ENCODE results near the gene FN3K. TPM values are rescaled to one million over a fixed set of nuclear protein-coding genes. Genes with fewer than 3 reads are reported as not detected.

Gene FN3K
- total and polyA plus RNA-seq, 2 of the 13 experiments (the other 11 are each of a cell fraction or from before 2014, with no cell fraction given) = 3.5 to 12.2 TPM

- TF ChIP-seq, protein P1, sequence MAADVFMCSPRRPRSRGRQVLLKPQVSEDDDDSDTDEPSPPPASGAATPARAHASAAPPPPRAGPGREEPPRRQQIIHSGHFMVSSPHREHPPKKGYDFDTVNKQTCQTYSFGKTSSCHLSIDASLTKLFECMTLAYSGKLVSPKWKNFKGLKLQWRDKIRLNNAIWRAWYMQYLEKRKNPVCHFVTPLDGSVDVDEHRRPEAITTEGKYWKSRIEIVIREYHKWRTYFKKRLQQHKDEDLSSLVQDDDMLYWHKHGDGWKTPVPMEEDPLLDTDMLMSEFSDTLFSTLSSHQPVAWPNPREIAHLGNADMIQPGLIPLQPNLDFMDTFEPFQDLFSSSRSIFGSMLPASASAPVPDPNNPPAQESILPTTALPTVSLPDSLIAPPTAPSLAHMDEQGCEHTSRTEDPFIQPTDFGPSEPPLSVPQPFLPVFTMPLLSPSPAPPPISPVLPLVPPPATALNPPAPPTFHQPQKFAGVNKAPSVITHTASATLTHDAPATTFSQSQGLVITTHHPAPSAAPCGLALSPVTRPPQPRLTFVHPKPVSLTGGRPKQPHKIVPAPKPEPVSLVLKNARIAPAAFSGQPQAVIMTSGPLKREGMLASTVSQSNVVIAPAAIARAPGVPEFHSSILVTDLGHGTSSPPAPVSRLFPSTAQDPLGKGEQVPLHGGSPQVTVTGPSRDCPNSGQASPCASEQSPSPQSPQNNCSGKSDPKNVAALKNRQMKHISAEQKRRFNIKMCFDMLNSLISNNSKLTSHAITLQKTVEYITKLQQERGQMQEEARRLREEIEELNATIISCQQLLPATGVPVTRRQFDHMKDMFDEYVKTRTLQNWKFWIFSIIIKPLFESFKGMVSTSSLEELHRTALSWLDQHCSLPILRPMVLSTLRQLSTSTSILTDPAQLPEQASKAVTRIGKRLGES (CRISPR knock-in tag; IDR thresholded peaks at IDR 0.05; ENCODE audit: borderline replicate concordance) = peak; percentile 57; the same call in 1 of the 2 replicates
- no peak for TF ChIP-seq MAFG (CRISPR knock-in tag; IDR thresholded peaks at IDR 0.05)
- TF ChIP-seq CHD2 (IDR thresholded peaks at IDR 0.05; ENCODE audit: low read depth, low read length) = peak; percentile 45; the same call in 1 of the 2 replicates
- 0 out of 2 replicates have a peak, but pooled peaks have one; percentile 66 for TF ChIP-seq KLF9 (CRISPR knock-in tag; IDR thresholded peaks at IDR 0.05; ENCODE audit: low read depth)
- peak; percentile 81; the same call in 2 of the 3 replicates for TF ChIP-seq MXI1 (IDR thresholded peaks at IDR 0.05; ENCODE audit: borderline replicate concordance, low read depth, low read length)
- 0 out of 2 replicates have a peak, but pooled peaks have one; percentile 17 for TF ChIP-seq NFIB (CRISPR knock-in tag; IDR thresholded peaks at IDR 0.05; ENCODE audit: borderline replicate concordance)
- peak; percentile 68 for TF ChIP-seq HES4 (CRISPR knock-in tag; IDR thresholded peaks at IDR 0.05; ENCODE audit: borderline replicate concordance)
- TF ChIP-seq SSRP1 (CRISPR knock-in tag; IDR thresholded peaks at IDR 0.05) = peak; percentile 93
- no peak; the same call in 1 of the 2 replicates for TF ChIP-seq ZFP37 (CRISPR knock-in tag; IDR thresholded peaks at IDR 0.05; ENCODE audit: borderline replicate concordance)
- TF ChIP-seq REL (CRISPR knock-in tag; conservative IDR thresholded peaks at IDR 0.05) = peak; percentile 92; the same call in 1 of the 2 replicates
- TF ChIP-seq CC2D1A (CRISPR knock-in tag; IDR thresholded peaks at IDR 0.05) = no peak
- peak; percentile 47 for TF ChIP-seq TBL1XR1 (IDR thresholded peaks at IDR 0.05; ENCODE audit: borderline replicate concordance, low read length, partially characterized antibody)
- TF ChIP-seq, protein P2, sequence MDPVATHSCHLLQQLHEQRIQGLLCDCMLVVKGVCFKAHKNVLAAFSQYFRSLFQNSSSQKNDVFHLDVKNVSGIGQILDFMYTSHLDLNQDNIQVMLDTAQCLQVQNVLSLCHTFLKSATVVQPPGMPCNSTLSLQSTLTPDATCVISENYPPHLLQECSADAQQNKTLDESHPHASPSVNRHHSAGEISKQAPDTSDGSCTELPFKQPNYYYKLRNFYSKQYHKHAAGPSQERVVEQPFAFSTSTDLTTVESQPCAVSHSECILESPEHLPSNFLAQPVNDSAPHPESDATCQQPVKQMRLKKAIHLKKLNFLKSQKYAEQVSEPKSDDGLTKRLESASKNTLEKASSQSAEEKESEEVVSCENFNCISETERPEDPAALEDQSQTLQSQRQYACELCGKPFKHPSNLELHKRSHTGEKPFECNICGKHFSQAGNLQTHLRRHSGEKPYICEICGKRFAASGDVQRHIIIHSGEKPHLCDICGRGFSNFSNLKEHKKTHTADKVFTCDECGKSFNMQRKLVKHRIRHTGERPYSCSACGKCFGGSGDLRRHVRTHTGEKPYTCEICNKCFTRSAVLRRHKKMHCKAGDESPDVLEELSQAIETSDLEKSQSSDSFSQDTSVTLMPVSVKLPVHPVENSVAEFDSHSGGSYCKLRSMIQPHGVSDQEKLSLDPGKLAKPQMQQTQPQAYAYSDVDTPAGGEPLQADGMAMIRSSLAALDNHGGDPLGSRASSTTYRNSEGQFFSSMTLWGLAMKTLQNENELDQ (CRISPR knock-in tag; IDR thresholded peaks at IDR 0.05; ENCODE audit: borderline replicate concordance) = peak; percentile 79; the same call in 1 of the 2 replicates
- no peak; the same call in none of the 2 replicates for TF ChIP-seq ZMAT3 (CRISPR knock-in tag; conservative IDR thresholded peaks at IDR 0.05)
- peak; percentile 65; the same call in 1 of the 2 replicates for TF ChIP-seq ZBTB20 (CRISPR knock-in tag; IDR thresholded peaks at IDR 0.05; ENCODE audit: borderline replicate concordance, low read depth)
- TF ChIP-seq, protein P3, sequence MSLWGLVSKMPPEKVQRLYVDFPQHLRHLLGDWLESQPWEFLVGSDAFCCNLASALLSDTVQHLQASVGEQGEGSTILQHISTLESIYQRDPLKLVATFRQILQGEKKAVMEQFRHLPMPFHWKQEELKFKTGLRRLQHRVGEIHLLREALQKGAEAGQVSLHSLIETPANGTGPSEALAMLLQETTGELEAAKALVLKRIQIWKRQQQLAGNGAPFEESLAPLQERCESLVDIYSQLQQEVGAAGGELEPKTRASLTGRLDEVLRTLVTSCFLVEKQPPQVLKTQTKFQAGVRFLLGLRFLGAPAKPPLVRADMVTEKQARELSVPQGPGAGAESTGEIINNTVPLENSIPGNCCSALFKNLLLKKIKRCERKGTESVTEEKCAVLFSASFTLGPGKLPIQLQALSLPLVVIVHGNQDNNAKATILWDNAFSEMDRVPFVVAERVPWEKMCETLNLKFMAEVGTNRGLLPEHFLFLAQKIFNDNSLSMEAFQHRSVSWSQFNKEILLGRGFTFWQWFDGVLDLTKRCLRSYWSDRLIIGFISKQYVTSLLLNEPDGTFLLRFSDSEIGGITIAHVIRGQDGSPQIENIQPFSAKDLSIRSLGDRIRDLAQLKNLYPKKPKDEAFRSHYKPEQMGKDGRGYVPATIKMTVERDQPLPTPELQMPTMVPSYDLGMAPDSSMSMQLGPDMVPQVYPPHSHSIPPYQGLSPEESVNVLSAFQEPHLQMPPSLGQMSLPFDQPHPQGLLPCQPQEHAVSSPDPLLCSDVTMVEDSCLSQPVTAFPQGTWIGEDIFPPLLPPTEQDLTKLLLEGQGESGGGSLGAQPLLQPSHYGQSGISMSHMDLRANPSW (CRISPR knock-in tag; IDR thresholded peaks at IDR 0.05; ENCODE audit: borderline replicate concordance) = peak; percentile 66; the same call in 1 of the 2 replicates
- TF ChIP-seq ZNF691 (CRISPR knock-in tag; IDR thresholded peaks at IDR 0.05; ENCODE audit: borderline replicate concordance, low read depth) = peak; percentile 87
- TF ChIP-seq POGZ (CRISPR knock-in tag; IDR thresholded peaks at IDR 0.05) = peak; percentile 77
- TF ChIP-seq, protein P4, sequence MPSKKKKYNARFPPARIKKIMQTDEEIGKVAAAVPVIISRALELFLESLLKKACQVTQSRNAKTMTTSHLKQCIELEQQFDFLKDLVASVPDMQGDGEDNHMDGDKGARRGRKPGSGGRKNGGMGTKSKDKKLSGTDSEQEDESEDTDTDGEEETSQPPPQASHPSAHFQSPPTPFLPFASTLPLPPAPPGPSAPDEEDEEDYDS (CRISPR knock-in tag; IDR thresholded peaks at IDR 0.05) = peak; percentile 66
Measured at GRCh38 chr17:82751571-82752370, 16.4 kb downstream of the FN3K start, which contains the start of gene TBCD (continued).
